ENCODE results near the gene JUND. TPM values are rescaled to one million over a fixed set of nuclear protein-coding genes. Genes with fewer than 3 reads are reported as not detected.
A peak's percentile ranks its signal among the peaks of the same experiment; 100 is the strongest.

The JUND gene
- total RNA-seq, 4 donors from 2014 or later: 241 to 573 (median 297) TPM

GRCh38 chr19:18291590-18292461 is 10.4 kb upstream of the JUND start:
- ATAC-seq: peak; percentile 81
- no peaks in the 10 kb centered on the region for H3K9me3 ChIP-seq
- H3K27ac ChIP-seq: peak overlapping the region; percentile 89 to 99 (median 99)
- H3K27me3 ChIP-seq: no peaks in the 10 kb centered on the region
- peak overlapping the region; percentile 73 to 83 for H3K4me3 ChIP-seq
- WGBS, 2 donors (ENCODE audit: low coverage in 1 of 2): 0% methylated on average over 2 of the region's 75 CpGs; no CpG with 5 or more reads in 1 of the 2 donors
- H3K4me1 ChIP-seq: peaks cover 0 to 48% (median 20%) of the 10 kb centered on the region in 3 donors
- H3K36me3 ChIP-seq: no peaks in the 10 kb centered on the region
- TF ChIP-seq POLR2A (IDR thresholded peaks at IDR 0.05) (peak; percentile 64 to 75), CTCF (IDR thresholded peaks at IDR 0.05) (peak in 1 of 4 experiments; percentile 15), POLR2AphosphoS5 (IDR thresholded peaks at IDR 0.05) (peak; percentile 89), EP300 (IDR thresholded peaks at IDR 0.05) (no peak)

DNA sequence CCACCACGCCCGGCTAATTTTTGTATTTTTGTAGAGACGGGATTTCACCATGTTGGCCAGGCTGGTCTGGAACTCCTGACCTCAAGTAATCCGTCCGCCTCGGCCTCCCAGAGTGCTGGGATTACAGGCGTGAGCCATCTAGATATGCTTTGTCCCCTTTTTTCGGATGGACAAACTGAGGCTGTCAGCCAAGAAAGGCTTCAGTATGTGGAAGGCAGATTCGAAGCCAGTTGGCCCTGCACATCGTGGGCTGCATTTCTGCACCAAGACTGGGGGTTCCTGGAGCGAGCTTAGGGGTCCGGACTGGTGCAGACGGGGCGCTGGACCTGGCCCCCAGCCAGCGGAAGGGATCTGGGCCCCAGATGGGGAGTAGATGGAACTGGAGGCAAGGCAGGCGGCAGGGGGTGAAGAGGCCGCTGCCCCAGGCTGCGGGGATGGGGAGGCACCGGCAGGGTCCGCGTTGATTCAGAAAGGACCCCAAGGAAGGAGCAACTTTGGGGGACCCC is 9.7 kb upstream of the JUND start:
- 59% methylated on average over 6 of the region's 21 CpGs; no CpG with 5 or more reads in 1 of the 2 donors for WGBS, 2 donors (ENCODE audit: low coverage in 1 of 2)
- Histone ChIP-seq H3K27ac (peak overlapping the region; percentile 89 to 99 (median 99)), H3K27me3 (no peaks in the 10 kb centered on the region), H3K36me3 (no peaks in the 10 kb centered on the region), H3K9me3 (no peaks in the 10 kb centered on the region), H3K4me3 (peak overlapping the region; percentile 73 to 83), H3K4me1 (peaks cover 0 to 48% (median 20%) of the 10 kb centered on the region in 3 donors)
- no peak for ATAC-seq
- no peak for TF ChIP-seq POLR2AphosphoS5 (IDR thresholded peaks at IDR 0.05)
- TF ChIP-seq EP300 (IDR thresholded peaks at IDR 0.05): no peak
- TF ChIP-seq CTCF (IDR thresholded peaks at IDR 0.05): no peak
- TF ChIP-seq POLR2A (IDR thresholded peaks at IDR 0.05): no peak

- TF ChIP-seq CTCF (IDR thresholded peaks at IDR 0.05) (no peak), EP300 (IDR thresholded peaks at IDR 0.05) (no peak), POLR2A (IDR thresholded peaks at IDR 0.05) (no peak), POLR2AphosphoS5 (IDR thresholded peaks at IDR 0.05) (no peak)
- WGBS, 2 donors (ENCODE audit: low coverage in 1 of 2): 59 to 80% methylated on average over 1 to 10 of the region's 14 CpGs
These were observed 9.0 kb upstream of the JUND start for GRCh38 chr19:18290302-18291018.

GRCh38 chr19:18289471-18290301 is 8.3 kb upstream of the JUND start:
- Histone ChIP-seq H3K4me3 (no peak overlapping the region), H3K36me3 (no peaks in the 10 kb centered on the region), H3K27me3 (no peaks in the 10 kb centered on the region), H3K9me3 (no peaks in the 10 kb centered on the region), H3K4me1 (peaks cover 0 to 51% (median 20%) of the 10 kb centered on the region in 3 donors), H3K27ac (peak overlapping the region in 3 of 4 donors; percentile 99)
- TF ChIP-seq CTCF (IDR thresholded peaks at IDR 0.05) (no peak), EP300 (IDR thresholded peaks at IDR 0.05) (no peak), POLR2A (IDR thresholded peaks at IDR 0.05) (no peak), POLR2AphosphoS5 (IDR thresholded peaks at IDR 0.05) (no peak)
- 42 to 56% methylated on average over 4 to 6 of the region's 12 CpGs for WGBS, 2 donors (ENCODE audit: low coverage in 1 of 2)
- ATAC-seq: no peak

More at GRCh38 chr19:18290302-18291018, 9.0 kb upstream of the JUND start:
- Histone ChIP-seq H3K27me3 (no peaks in the 10 kb centered on the region), H3K27ac (peak overlapping the region; percentile 89 to 99 (median 99)), H3K4me1 (peaks cover 0 to 48% (median 20%) of the 10 kb centered on the region in 3 donors), H3K36me3 (no peaks in the 10 kb centered on the region), H3K9me3 (no peaks in the 10 kb centered on the region), H3K4me3 (no peak overlapping the region)
- no peak for ATAC-seq

Data from gastroesophageal sphincter (tissue), 4 donors.